Measurements from ENCODE around the gene KIRREL3. TPM values are rescaled to one million over a fixed set of nuclear protein-coding genes. Genes with fewer than 3 reads are reported as not detected.

The KIRREL3 gene
- total RNA-seq, 1 donor from 2014 or later, result 0.82 TPM

DNA sequence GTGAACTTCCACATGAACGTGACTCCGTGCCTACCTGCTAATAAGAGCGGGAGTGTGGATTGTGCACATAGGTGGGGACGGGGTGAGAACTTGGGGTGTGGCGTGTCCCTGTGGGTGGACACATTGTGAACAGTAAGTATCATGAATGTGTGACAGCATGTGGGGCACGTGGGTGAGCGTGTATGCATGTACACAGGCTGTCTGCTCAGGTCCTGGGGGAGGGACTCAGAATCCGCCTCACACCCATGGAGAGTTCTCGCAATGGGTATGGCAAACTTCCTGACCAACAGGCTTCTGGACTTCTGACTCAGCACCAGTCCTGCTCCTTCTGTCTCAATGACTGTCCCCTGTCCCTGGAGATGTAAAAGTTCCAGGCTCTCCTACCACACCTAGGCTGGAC, 422.1 kb downstream of the KIRREL3 start:
- Mint-ChIP-seq H3K36me3 (ENCODE audit: low read depth) (no peaks in the 10 kb centered on the region), H3K27ac (ENCODE audit: unreplicated experiment) (peak overlapping the region; percentile 69), H3K4me3 (no peak overlapping the region), H3K4me1 (peaks cover 24% of the 10 kb centered on the region), H3K27me3 (ENCODE audit: low read depth) (peaks cover 9% of the 10 kb centered on the region), H3K9me3 (no peaks in the 10 kb centered on the region)
- TF ChIP-seq, protein P1, sequence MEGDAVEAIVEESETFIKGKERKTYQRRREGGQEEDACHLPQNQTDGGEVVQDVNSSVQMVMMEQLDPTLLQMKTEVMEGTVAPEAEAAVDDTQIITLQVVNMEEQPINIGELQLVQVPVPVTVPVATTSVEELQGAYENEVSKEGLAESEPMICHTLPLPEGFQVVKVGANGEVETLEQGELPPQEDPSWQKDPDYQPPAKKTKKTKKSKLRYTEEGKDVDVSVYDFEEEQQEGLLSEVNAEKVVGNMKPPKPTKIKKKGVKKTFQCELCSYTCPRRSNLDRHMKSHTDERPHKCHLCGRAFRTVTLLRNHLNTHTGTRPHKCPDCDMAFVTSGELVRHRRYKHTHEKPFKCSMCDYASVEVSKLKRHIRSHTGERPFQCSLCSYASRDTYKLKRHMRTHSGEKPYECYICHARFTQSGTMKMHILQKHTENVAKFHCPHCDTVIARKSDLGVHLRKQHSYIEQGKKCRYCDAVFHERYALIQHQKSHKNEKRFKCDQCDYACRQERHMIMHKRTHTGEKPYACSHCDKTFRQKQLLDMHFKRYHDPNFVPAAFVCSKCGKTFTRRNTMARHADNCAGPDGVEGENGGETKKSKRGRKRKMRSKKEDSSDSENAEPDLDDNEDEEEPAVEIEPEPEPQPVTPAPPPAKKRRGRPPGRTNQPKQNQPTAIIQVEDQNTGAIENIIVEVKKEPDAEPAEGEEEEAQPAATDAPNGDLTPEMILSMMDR (conservative IDR thresholded peaks at IDR 0.05), result no peak
- DNase-seq (ENCODE audit: low read depth, low spot score), result no peak

DNA sequence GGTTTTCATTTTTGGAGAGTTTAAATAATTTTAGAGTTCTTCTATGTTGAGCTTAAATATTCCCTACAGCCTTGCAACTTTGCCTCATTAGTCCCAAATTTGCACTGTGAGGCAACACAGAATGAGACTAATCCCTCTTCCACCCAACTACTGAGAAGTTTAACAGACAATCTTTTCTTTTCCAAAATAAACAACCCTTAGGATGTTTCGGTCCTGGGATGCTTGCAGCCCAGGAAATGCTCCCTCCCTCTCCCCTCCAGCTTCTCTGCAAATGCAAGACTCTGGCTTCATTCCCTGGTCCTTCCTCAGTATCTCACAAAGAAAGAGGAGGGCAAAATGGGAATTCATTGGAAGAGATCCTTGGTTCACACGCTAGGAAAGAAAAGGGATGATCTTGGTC, 422.5 kb downstream of the KIRREL3 start:
- Mint-ChIP-seq H3K9me3 (no peaks in the 10 kb centered on the region), H3K27me3 (ENCODE audit: low read depth) (peaks cover 9% of the 10 kb centered on the region), H3K4me3 (no peak overlapping the region), H3K36me3 (ENCODE audit: low read depth) (no peaks in the 10 kb centered on the region), H3K27ac (ENCODE audit: unreplicated experiment) (peak overlapping the region; percentile 69), H3K4me1 (peaks cover 24% of the 10 kb centered on the region)
- TF ChIP-seq, protein P1 (conservative IDR thresholded peaks at IDR 0.05), result no peak
- no peak for DNase-seq (ENCODE audit: low read depth, low spot score)

DNA sequence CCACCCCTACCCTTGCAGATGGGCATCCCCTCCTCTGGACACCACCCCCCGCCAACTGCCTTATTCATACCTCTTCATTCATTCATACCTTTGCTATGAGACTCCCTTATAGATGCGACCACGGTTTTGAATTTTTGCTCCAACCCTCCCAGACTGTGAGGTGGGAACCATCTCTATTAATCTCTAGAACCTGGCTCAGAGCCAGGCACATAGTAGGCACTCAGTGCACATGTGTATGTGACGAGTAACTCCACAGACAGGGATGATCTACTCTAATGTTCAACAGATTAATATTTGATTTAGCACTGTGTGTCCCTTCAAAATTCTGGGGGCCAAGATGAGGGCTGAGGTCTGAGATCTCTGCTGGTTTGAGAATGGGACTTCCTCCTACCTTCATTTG, 424.7 kb downstream of the KIRREL3 start:
- Mint-ChIP-seq H3K9me3 (no peaks in the 10 kb centered on the region), H3K4me1 (peaks cover 19% of the 10 kb centered on the region), H3K36me3 (ENCODE audit: low read depth) (no peaks in the 10 kb centered on the region), H3K4me3 (no peak overlapping the region), H3K27ac (ENCODE audit: unreplicated experiment) (no peak overlapping the region), H3K27me3 (ENCODE audit: low read depth) (peaks cover 20% of the 10 kb centered on the region)
- TF ChIP-seq, protein P1 (conservative IDR thresholded peaks at IDR 0.05), result no peak
- no peak for DNase-seq (ENCODE audit: low read depth, low spot score)

DNA sequence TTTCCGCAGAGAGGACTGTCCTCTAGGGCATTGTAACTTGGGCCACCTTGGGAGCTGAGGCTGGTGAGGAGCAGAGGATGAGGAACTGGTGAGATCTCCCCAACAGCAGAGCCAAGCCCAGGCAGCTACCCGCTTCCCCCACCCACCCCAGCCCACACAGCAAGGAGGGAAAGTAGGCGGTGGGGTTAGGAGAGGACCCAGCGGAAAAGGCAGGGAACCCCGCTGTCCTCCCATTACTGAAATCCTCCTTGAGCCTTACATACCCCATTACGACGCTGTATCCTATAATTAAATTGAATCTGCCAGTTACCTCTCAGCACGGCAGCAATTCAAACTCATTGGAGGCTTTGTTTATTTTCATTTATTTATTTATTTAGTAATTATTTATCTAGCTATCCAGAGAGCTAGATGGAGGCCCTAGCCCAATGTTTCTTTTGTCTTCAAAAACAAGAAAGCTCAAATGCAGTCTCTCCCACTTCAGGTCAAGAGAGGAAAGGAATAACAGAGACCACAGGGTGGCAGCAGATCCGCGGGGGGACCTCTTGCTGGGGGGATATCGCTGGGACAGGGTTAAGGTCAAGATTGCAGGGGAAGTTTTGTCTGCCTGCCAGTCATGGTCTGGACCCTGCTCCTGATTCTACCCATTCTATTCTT, 427.1 kb downstream of the KIRREL3 start:
- no peak overlapping the region for H3K27ac Mint-ChIP-seq (ENCODE audit: unreplicated experiment)
- TF ChIP-seq, protein P1 (conservative IDR thresholded peaks at IDR 0.05), result no peak
- peaks cover 19% of the 10 kb centered on the region for H3K4me1 Mint-ChIP-seq
- H3K4me3 Mint-ChIP-seq, result no peak overlapping the region
- DNase-seq (ENCODE audit: low read depth, low spot score), result peak; percentile 20
- H3K9me3 Mint-ChIP-seq, result no peaks in the 10 kb centered on the region
- H3K36me3 Mint-ChIP-seq (ENCODE audit: low read depth), result no peaks in the 10 kb centered on the region
- peaks cover 34% of the 10 kb centered on the region for H3K27me3 Mint-ChIP-seq (ENCODE audit: low read depth)

DNA sequence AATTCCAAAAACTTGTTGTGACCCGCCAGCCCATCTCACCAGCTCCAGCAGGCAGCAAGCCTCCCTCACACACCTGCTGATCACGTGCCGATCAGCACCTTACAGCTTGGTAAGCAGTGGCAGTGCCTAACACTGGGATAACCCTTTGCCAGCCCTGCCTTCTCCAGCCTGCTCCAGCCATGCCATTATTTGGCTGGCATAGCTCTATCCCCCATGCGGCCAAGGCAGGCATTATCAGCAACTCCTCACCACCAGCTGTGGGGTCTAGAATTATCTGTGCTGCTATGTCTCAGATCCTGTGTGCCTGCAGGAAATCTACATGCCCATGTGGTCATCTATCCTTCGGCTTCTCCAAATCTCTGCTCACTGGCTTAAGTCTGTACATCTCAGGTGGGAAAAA, 430.1 kb downstream of the KIRREL3 start:
- H3K36me3 Mint-ChIP-seq (ENCODE audit: low read depth), result no peaks in the 10 kb centered on the region

More for the DNA sequence above, 430.1 kb downstream of the KIRREL3 start:
- Mint-ChIP-seq H3K27ac (ENCODE audit: unreplicated experiment) (no peak overlapping the region), H3K9me3 (no peaks in the 10 kb centered on the region), H3K4me3 (no peak overlapping the region), H3K27me3 (ENCODE audit: low read depth) (peaks cover 52% of the 10 kb centered on the region), H3K4me1 (peaks cover 5% of the 10 kb centered on the region)
- TF ChIP-seq, protein P1 (conservative IDR thresholded peaks at IDR 0.05), result no peak
- no peak for DNase-seq (ENCODE audit: low read depth, low spot score)

All from neural crest cell (in vitro differentiated cells).